ENCODE results near the gene RREB1.

RREB1 gene

GRCh38 chr6:7166410-7167293 is 58.9 kb downstream of the RREB1 start:
- DNase-seq, result no peak

DNA sequence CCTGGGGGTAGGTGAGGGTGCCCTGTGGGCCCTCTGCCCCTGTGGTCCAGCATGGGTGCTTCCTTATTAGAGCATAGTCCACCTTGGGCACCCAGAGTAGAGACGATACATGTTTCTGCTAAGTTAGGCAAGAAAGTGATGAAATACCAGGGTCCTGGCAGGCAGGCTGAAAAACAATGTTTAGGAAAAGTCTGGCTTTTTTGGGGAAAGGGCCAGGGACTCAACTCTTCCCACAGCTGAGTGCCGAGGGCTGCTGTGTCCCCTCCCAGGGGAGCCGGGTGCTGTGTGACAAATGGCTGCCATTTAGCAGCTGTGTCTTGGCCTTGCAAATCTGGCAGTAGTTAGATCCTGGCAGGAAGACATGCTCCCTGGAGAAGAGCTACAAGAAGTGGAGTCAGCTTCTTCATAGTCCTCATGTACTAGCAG is 61.5 kb downstream of the RREB1 start:
- no peak for DNase-seq

DNA sequence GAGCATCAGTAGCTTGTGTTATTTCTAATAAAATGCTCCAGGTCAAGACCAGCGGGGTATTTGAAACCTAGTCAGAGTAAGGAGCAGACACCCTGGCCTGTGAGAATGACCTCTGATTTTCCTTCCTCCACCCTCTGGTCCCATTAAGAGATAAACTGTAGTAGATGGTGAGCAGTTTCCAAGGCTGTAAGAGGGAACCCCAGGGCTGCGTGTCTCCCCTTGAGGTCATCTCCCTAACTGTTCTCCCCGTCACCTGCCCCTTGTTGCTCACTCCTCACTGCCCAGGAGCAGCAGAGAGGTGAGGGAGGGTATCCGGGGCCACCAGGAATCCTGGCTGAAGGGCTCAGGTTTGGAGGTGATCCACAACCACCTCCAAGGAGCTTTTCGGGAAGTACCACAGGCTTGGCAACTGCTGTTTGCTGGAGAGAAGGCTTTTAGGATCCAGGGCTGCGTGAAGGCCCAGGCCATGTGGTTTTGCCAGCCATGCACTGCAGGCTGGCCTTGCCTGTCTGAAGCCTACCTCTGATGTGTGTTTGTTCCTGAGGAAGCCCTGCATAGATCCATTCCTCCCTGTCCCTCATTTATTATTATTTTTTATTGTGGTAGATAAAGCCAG is 62.5 kb downstream of the RREB1 start:
- DNase-seq, result no peak

DNA sequence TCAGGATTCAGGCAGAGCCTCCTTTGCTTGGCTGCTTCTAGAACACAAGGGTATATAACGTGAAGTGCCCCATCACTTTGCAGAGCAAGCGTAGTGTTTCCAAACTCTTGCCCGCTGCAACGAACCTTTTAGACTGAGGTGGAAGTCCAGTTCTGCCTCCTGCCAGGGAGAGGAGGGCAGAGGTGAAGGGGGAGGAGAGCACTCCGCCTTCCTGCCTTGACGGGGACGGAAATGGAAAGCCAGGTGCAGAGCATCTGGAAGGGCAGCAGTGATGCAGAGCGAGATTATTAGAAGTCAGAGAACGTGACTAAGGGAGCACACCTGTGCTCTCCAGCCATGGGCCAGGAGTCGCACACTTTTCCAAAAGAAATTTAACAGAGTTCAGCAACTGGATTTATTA is 63.4 kb downstream of the RREB1 start:
- no peak for DNase-seq

DNA sequence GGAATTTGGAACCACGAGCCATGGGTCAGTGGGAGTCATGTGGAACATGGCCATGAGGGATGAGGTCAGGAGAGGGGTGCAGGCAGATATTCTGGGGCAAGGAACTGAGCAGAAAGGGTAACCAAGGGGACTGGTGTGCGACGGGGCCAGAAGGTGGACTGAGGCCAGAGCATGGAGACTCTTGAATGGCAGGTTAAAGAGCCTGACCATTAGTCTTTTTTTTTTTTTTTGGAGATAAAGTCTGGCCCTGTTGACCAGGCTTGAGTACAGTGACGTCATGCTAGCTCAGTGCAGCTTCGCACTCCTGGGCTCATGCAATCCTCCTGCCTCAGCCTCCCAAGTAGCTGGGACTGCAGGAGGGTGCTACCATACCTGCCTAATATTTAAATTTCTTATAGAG is 64.0 kb downstream of the RREB1 start:
- DNase-seq, result no peak

- no peak for DNase-seq
These were observed 64.9 kb downstream of the RREB1 start for GRCh38 chr6:7172649-7173048.

DNA sequence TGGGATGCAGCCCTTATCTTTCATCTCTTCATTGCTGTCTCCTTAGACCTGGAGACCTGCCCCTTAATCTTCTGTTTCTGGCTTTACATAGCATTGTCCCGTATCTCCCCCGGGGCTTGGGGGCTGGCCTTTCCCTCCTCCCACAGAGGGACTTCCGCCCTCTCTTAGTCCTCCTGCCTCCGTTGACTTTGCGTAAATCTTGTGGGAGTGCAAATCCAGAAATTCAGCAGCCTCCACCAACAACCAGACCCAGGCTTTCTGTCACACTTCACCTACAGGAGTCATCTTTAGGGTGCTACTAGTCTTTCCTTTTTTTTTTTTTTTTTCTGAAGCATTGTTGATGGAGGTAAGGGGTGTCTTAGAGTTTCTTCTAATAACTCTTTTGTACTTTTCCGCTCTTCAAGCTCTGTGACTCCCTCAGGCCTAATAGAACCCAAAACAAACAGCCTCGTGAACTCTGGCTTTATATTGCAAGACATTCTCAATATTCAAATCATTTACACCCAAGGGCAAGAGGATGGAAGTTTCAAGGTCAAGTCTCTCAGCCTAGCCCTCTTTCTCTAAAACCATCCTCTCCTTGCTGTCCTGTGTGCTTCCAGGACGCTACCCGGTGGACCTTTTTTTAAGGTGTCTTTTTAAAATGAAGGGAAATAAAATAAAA is 66.2 kb downstream of the RREB1 start:
- DNase-seq, result no peak

DNA sequence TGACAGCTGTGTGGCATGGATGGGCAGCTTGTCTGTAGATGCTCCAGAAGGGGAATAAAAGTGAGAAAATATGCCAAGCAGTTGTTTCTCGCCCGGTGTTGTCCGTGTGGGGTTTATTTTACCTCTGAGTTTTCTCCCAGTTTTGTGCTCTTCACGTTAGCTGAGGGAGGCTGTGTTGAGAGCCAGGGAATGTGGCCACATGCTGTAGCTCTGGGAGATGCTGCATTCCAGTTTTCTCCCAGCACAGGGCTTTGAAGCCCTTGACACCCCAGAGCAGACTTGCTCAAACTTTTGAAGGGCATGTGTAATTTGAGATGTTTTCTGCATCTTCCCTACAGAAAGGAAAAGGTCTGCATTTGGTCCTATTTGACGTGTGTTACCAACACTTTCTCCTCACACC is 67.7 kb downstream of the RREB1 start:
- DNase-seq, result no peak

DNA sequence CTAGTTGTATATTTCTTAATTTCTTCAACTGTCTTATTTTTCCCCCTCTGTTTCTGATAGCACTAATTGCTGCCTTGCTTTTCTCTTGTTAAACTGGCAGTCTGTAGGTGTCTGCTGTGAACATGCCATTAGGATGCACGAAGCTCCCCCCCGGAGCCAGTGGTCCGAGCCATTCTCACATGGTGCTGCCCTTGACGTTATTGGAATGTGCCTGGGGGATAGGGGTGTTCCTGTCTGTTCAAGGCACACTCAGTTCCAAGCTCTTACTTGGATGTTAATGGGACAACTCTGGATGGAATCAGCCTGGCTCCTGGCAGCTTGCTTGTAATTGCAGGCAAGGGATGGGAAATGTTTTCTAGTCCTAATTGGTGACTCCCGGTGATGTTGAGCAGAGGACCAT is 68.4 kb downstream of the RREB1 start:
- no peak for DNase-seq

GRCh38 chr6:7178280-7178679 is 70.5 kb downstream of the RREB1 start:
- DNase-seq, result no peak

GRCh38 chr6:7180751-7181150 is 73.0 kb downstream of the RREB1 start:
- DNase-seq, result no peak

GRCh38 chr6:7183707-7184106 is 75.9 kb downstream of the RREB1 start:
- no peak for DNase-seq

GRCh38 chr6:7184502-7184901 is 76.7 kb downstream of the RREB1 start:
- no peak for DNase-seq

- DNase-seq, result no peak
These were observed 77.8 kb downstream of the RREB1 start for GRCh38 chr6:7185561-7185960.

GRCh38 chr6:7188492-7188891 is 80.7 kb downstream of the RREB1 start:
- DNase-seq, result no peak

DNA sequence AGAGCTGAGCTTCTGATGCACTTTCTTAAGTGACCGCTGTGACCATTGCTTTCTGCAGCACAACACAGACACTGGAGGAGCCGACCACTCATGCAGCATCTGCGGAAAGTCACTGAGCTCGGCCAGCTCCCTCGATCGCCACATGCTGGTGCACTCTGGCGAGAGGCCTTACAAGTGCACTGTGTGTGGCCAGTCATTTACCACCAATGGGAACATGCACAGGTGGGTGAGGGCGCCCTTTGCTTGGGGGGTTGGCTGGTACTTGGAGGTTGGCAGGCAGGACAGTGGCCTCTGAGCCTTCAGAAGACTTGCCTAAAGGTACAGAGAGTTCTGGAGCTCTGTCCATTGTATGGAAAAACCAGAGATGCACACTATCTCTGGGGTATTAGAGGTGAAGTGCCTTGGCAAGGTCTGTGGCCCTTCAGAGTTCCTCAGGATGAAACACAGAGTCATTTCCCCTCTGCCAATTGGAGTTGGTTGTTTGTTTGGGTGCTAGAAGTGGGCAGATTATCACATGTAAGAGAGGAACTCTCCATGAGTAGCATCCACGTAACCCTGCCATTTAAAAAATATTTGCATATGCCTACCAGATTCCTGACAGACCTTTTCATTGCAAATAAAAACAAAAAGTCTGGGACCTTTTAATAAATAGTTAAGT is 81.5 kb downstream of the RREB1 start:
- no peak for DNase-seq

- no peak for DNase-seq
These were observed 83.0 kb downstream of the RREB1 start for GRCh38 chr6:7190791-7191190.

- no peak for DNase-seq
These were observed 85.4 kb downstream of the RREB1 start for GRCh38 chr6:7193122-7193521.

DNA sequence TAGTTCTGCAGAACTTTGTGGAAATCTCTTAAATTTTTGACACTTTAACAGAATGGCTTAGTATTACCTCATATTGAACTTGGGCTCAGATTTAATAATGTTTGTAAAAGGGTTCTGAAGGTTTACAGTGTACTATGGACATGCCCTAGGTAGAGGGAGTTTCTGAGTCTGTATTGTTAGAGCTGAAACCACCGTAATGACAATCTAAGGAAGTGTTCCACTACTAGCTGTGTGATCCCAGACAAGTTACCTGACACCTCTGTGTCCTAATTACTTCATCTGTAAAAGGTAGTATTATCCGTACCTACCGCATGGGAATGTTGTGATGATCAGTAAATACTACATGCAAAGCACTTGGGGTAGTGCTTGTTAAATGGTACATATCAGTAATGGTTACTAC is 86.9 kb downstream of the RREB1 start:
- DNase-seq, result no peak

DNA sequence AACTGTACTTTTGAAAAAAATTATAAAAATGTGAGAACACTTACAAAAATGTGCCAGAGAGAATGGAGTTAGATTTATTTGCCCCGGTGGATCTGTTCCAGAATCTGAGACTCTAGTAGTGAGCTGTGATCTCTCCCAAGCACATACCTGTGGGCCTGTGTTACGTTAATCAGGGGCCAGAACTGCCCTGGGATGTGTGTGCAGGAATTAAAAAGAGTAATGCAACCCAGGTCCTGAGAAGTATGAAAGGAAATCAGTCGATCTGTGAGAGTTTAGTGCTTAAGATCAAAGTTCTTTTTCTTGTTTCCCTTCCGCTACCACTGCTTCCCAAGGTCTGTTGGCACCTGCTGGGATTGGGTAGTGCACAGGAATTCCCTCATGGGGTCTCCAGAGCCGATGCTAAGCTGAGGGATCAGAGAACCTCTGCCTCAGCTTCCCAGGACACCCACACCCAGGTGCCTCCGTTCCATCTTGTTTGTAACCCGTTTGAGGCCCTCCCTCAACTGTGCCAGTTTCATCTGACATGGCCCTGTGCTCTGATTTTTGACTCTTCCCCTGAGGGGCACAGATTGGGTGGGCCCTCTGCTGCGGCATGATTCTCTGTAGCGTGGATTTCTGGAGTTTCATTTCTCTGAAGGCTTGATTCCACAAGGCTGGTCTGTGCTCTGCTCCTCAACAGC is 87.7 kb downstream of the RREB1 start:
- no peak for DNase-seq

- peak in 1 of 5 donors; percentile 7 for DNase-seq
These were observed 88.2 kb downstream of the RREB1 start for GRCh38 chr6:7196019-7196402.

DNA sequence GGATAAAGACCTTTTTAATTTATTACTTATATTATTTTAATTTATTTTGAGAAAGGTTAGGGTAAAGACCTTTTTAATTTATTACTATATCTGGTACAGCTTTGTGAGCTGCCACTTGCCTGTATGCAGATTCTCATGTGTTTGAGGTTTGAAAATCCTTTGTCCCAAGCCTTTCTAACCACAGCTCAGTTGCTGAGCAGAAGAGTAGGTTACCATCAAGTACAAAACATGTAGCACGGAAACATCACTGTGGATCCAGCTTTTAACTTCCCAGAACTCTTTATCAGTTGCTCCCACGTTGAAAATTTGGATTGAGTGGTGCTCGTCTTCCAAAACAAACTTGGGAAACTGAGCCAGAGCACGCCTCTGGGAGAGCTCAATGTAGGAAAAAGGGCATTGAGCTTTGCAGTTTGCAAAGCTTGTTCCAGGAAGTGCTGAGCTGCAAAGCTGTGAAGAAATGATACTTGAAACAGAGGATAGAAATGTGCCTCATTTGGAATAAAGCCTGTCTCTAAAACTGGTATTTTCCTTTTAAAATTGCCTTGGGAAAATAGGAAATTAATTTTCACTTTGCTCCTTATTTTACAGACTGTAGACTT is 89.0 kb downstream of the RREB1 start:
- DNase-seq, result no peak
